Karpas-422 (cell line): Measurements from ENCODE around the gene NEDD9. TPM values are rescaled to one million over a fixed set of nuclear protein-coding genes. Genes with fewer than 3 reads are reported as not detected.

Experiments used
- DNase-seq: peaks from one replicate; pipeline ENCODE4 v3.0.0-alpha.2; 2015
- H2AFZ ChIP-seq: fragments of 200-600 bp; sonication (generic); 2 replicates; pipeline ENCODE4 v1.6.1; 2014; ENCODE audit warnings: antibody characterized with exemption, low read length, mixed read lengths
- H3K27ac ChIP-seq: fragments of 200-600 bp; sonication (generic); 2 replicates; pipeline ENCODE4 v1.5.1; 2014; ENCODE audit warnings: mild to moderate bottlenecking, low read length, moderate library complexity
- H3K27me3 ChIP-seq: fragments of 200-600 bp; sonication (generic); 2 replicates; pipeline ENCODE4 v1.6.1; 2014; ENCODE audit warnings: low read length, mixed read lengths
- H3K36me3 ChIP-seq: fragments of 200-600 bp; sonication (generic); 2 replicates; pipeline ENCODE4 v1.6.1; 2014; ENCODE audit warnings: low read length, mixed read lengths; ENCODE audit not compliant: insufficient read depth
- H3K4me1 ChIP-seq: fragments of 200-600 bp; sonication (generic); 2 replicates; pipeline ENCODE4 v1.6.1; 2014; ENCODE audit warnings: mild to moderate bottlenecking, low read length, mixed read lengths
- H3K4me2 ChIP-seq: fragments of 200-600 bp; sonication (generic); 2 replicates; pipeline ENCODE4 v1.6.1; 2014; ENCODE audit warnings: low read length, low read depth, mild to moderate bottlenecking; ENCODE audit not compliant: poor library complexity, severe bottlenecking
- H3K4me3 ChIP-seq: fragments of 200-600 bp; sonication (generic); 2 replicates; pipeline ENCODE4 v1.5.1; 2014; ENCODE audit warnings: mild to moderate bottlenecking, antibody characterized with exemption, low read length, mixed read lengths
- H3K79me2 ChIP-seq: fragments of 200-600 bp; sonication (generic); 2 replicates; pipeline ENCODE4 v1.6.1; 2014; ENCODE audit warnings: mild to moderate bottlenecking, low read length, mixed read lengths
- H3K9ac ChIP-seq: fragments of 200-600 bp; sonication (generic); 2 replicates; pipeline ENCODE4 v1.6.0; 2014; ENCODE audit warnings: low read length
- H3K9me2 ChIP-seq: fragments of 200-600 bp; sonication (generic), shearing (Covaris generic); replicated peaks from 2 replicates; pipeline ENCODE4 v1.6.0; 2014; ENCODE audit warnings: mild to moderate bottlenecking, low read length, moderate library complexity; ENCODE audit not compliant: insufficient read depth
- H3K9me3 ChIP-seq: fragments of 300-700, 200-600 bp; sonication (generic); 2 replicates; pipeline ENCODE4 v1.6.1; 2014; ENCODE audit warnings: low read length, mixed read lengths
- H4K20me1 ChIP-seq: fragments of 200-600 bp; sonication (generic); 2 replicates; pipeline ENCODE4 v1.6.1; 2014; ENCODE audit warnings: mild to moderate bottlenecking, antibody characterized with exemption, low read length, low read depth; ENCODE audit not compliant: insufficient read depth
- total RNA-seq: library from RNA; depleted of rRNA; stranded (reverse); fragments of >200 nt; shearing (Covaris generic); gene quantifications from 2 replicates; pipeline ENCODE4 v1.2.3, GENCODE V29; 2014; ENCODE audit warnings: low replicate concordance

The NEDD9 gene
- total RNA-seq, 1 experiment from 2014 or later = 3.8 TPM

DNA sequence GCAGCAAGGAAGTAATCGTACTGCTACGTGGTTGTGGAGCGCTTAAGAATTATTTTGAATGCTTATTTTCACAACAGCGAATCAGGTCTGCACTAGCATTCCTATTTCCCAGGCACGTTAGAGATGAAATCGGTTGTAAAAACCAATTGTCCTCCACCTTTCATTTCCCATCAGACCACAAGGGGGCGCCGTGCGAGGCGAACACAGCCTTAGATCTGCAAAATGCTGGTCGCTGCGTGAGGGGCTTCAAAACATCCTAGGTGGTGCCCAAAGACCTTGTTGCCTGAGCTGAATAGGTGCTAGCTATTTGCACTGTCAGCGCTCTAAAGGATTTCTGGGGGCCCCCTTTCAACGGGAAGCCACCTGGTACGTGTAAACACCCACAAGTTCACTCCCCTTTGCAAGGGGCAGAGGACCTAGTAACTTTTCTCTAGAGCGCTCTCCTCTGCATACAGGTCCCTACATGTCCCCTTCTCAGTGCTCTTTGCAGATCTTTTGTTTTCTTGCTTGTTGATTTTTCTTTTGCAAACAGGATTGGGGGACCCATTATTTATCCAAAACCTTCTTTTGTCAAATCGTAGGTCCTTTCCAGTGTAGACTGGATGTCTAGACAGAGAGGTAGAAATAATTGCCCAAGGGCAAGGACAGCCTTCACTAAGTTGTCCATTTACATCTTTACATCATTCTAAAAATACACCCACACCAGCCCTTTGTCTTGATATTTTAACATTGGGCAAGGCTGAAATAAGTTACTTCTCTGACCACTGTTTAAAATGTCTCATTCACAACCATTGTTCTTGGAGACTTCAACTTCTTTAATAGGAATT is 59.8 kb downstream of the NEDD9 start:
- Histone ChIP-seq H3K4me3 (no peak overlapping the region), H3K79me2 (no peaks in the 10 kb centered on the region), H3K4me1 (no peaks in the 10 kb centered on the region), H3K27ac (no peak overlapping the region), H3K4me2 (no peak overlapping the region), H3K27me3 (no peaks in the 10 kb centered on the region), H2AFZ (no peak overlapping the region), H3K9ac (no peak overlapping the region), H4K20me1 (no peaks in the 10 kb centered on the region), H3K9me3 (no peaks in the 10 kb centered on the region), H3K36me3 (no peaks in the 10 kb centered on the region), H3K9me2 (no peaks in the 10 kb centered on the region)
- DNase-seq = peak; percentile 86

DNA sequence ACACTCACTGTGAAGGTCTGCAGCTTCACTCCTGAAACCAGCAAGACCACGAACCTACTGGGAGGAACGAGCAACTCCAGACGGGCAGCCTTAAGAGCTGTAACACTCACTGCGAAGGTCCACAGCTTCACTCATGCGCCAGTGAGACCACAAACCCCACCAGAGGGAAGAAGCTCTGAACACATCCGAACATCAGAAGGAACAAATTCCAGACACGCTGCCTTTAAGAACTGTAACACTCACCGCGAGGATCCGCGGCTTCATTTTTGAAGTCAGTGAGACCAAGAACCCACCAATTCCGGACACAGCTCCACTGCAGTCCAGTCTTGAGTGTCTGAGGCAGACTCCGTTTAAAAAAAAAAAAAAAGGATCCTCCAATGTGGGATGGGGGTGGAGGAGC is 60.5 kb downstream of the NEDD9 start:
- H3K9me2 ChIP-seq = no peaks in the 10 kb centered on the region
- no peak overlapping the region for H3K9ac ChIP-seq
- no peak overlapping the region for H3K4me3 ChIP-seq
- H3K9me3 ChIP-seq = no peaks in the 10 kb centered on the region
- H3K4me1 ChIP-seq = no peaks in the 10 kb centered on the region
- H3K79me2 ChIP-seq = no peaks in the 10 kb centered on the region
- H3K27ac ChIP-seq = no peak overlapping the region
- no peaks in the 10 kb centered on the region for H3K27me3 ChIP-seq
- H2AFZ ChIP-seq = no peak overlapping the region
- no peak for DNase-seq
- H4K20me1 ChIP-seq = no peaks in the 10 kb centered on the region
- no peak overlapping the region for H3K4me2 ChIP-seq
- H3K36me3 ChIP-seq = no peaks in the 10 kb centered on the region

- Histone ChIP-seq H3K27me3 (no peaks in the 10 kb centered on the region), H4K20me1 (no peaks in the 10 kb centered on the region), H3K9ac (no peak overlapping the region), H3K27ac (no peak overlapping the region), H3K36me3 (no peaks in the 10 kb centered on the region), H3K9me3 (no peaks in the 10 kb centered on the region), H3K79me2 (no peaks in the 10 kb centered on the region), H3K9me2 (no peaks in the 10 kb centered on the region), H3K4me3 (no peak overlapping the region), H2AFZ (no peak overlapping the region), H3K4me2 (no peak overlapping the region), H3K4me1 (no peaks in the 10 kb centered on the region)
- no peak for DNase-seq
Observed at GRCh38 chr6:11168091-11168635, 64.3 kb downstream of the NEDD9 start.

GRCh38 chr6:11166948-11167347 is 65.5 kb downstream of the NEDD9 start:
- Histone ChIP-seq H3K4me3 (no peak overlapping the region), H3K79me2 (no peaks in the 10 kb centered on the region), H3K9me2 (no peaks in the 10 kb centered on the region), H3K27me3 (no peaks in the 10 kb centered on the region), H2AFZ (no peak overlapping the region), H3K27ac (no peak overlapping the region), H3K9ac (no peak overlapping the region), H4K20me1 (no peaks in the 10 kb centered on the region), H3K9me3 (no peaks in the 10 kb centered on the region), H3K4me2 (no peak overlapping the region), H3K4me1 (no peaks in the 10 kb centered on the region), H3K36me3 (no peaks in the 10 kb centered on the region)
- no peak for DNase-seq

DNA sequence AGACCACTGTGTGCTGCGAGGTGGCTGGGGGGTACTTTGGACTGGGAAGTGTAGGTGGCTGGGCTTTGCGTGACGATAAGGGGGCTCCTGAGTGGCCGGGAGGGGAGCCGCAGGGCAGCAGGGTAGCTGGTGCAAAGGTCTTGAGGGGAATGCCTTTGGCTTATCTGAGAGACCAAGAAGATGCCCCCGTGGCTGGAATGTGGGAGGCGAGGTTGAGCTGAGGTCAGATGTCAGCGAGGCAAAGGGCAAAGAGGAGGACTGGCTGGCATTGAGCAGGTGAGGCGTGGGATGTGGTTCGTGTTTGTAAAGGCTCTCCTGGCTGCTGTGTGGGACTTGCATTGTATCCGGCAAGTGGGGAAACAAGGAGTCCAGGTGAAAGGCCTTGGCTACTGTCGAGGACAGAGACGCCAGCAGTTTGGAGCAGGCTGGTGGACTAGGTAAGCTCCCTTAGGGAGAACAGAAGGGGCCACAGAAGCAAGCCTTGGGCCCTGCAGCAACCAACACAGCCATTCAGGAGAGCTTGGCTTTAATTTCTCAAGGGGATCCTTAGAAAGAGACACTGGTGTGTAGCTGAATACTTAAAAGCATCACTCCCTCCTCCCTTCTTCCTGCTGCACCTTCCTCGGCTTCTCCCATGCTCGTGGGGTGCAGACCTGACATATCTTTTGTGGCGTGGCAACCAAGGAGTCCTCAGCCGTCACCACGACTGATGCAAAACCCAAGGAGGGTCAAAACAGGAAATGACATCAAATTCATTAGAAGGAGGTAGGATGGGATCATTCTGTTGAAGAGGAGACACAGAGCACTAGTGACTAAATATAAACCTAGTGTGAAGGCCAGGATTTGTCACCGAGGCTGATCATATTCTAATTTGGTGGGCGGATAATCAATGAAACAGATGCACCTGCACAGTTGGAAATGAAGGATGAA is 67.5 kb downstream of the NEDD9 start:
- no peaks in the 10 kb centered on the region for H3K79me2 ChIP-seq
- H4K20me1 ChIP-seq = no peaks in the 10 kb centered on the region
- DNase-seq = no peak
- no peaks in the 10 kb centered on the region for H3K27me3 ChIP-seq
- H3K9me3 ChIP-seq = no peaks in the 10 kb centered on the region
- no peaks in the 10 kb centered on the region for H3K36me3 ChIP-seq
- no peak overlapping the region for H3K4me3 ChIP-seq
- no peak overlapping the region for H2AFZ ChIP-seq
- H3K9me2 ChIP-seq = no peaks in the 10 kb centered on the region
- H3K9ac ChIP-seq = no peak overlapping the region
- H3K4me1 ChIP-seq = no peaks in the 10 kb centered on the region
- no peak overlapping the region for H3K4me2 ChIP-seq
- no peak overlapping the region for H3K27ac ChIP-seq

GRCh38 chr6:11163932-11164331 is 68.5 kb downstream of the NEDD9 start:
- Histone ChIP-seq H3K27ac (no peak overlapping the region), H3K27me3 (no peaks in the 10 kb centered on the region), H3K36me3 (no peaks in the 10 kb centered on the region), H3K4me1 (no peaks in the 10 kb centered on the region), H3K9me2 (no peaks in the 10 kb centered on the region), H4K20me1 (no peaks in the 10 kb centered on the region), H3K9me3 (no peaks in the 10 kb centered on the region), H3K4me3 (no peak overlapping the region), H3K79me2 (no peaks in the 10 kb centered on the region), H2AFZ (no peak overlapping the region), H3K9ac (no peak overlapping the region), H3K4me2 (no peak overlapping the region)
- no peak for DNase-seq

GRCh38 chr6:11162262-11162661 is 70.2 kb downstream of the NEDD9 start:
- Histone ChIP-seq H3K27ac (no peak overlapping the region), H3K9me2 (no peaks in the 10 kb centered on the region), H3K27me3 (no peaks in the 10 kb centered on the region), H3K4me1 (no peaks in the 10 kb centered on the region), H2AFZ (no peak overlapping the region), H3K36me3 (no peaks in the 10 kb centered on the region), H4K20me1 (no peaks in the 10 kb centered on the region), H3K9ac (no peak overlapping the region), H3K4me2 (no peak overlapping the region), H3K9me3 (no peaks in the 10 kb centered on the region), H3K79me2 (no peaks in the 10 kb centered on the region), H3K4me3 (no peak overlapping the region)
- DNase-seq = no peak
